GM18907 (cell line): ENCODE measurements around the gene PIGB.
"Not testable (repeated sequence)": the region's sequence is repeated elsewhere in the genome, so short reads cannot be mapped to it uniquely, and the experiment has no call there.

ENCODE experiments used
- ATAC-seq: cut with Tn5 transposase; IDR thresholded peaks from one replicate; pipeline ENCODE4 v1.9.1; 2021; ENCODE audit warnings: mild to moderate bottlenecking, moderate library complexity; ENCODE audit not compliant: unreplicated experiment

PIGB gene

DNA sequence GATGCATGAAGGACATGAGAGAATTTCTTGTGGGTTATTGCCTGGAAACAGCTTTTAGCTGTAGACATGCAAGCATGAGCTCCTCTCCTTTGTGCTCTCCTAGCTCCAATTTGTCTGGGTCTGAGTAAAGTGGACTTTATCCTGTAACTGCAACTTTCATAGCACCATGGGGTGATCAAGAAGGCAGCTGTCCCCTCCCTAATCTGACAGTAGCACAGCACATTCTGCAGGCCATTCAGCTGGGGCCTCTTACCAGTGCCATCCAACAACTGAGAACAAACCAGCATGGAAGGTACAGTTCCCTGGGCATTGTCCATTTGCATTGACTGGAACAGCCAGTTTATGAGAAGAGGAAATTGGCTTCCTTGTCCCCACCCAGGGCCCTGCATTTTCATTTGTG, 21.7 kb upstream of the PIGB start:
- no peak for ATAC-seq

DNA sequence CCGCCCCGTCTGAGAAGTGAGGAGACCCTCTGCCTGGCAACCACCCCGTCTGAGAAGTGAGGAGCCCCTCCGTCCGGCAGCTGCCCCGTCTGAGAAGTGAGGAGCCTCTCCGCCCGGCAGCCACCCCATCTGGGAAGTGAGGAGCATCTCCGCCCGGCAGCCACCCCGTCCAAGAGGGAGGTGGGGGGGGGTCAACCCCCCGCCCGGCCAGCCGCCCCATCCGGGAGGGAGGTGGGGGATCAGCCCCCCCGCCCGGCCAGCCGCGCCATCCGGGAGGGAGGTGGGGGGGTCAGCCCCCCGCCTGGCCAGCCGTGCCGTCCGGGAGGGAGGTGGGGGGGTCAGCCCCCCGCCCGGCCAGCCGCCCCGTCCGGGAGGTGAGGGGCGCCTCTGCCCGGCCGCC, 16.2 kb upstream of the PIGB start:
- ATAC-seq: not testable (repeated sequence)

DNA sequence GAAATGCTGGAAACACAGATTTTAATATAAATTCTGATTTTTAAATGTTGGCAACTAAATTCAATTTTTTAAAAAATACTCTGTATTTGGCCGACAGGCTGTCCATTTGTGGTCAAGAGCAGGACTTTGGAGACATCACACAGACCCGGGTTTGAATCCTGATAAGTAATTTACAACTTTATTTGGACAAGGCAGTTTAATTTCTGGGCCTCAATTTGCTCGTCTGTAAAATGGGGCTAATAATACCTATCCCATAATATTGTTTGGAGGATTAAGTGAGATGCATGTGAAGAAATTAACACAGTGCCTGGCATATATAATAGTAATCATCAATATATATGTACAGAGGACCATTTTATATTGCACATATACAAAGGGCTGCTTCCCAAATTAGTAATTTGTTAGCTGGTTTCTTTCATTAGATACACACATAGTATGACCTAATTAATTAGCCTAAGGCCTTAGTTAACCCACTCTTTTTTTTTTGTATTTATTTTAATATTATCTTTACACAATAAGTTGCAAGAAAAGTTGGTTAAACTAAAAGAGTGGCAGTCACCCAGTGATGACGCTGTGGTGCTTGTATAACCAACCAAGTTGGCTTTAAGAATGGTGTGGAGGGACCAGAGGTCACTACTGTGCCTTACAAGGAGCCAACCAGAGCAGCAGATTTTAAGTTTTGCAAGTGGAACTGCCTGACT, 665 bp downstream of the PIGB start:
- peak; percentile 39 for ATAC-seq

DNA sequence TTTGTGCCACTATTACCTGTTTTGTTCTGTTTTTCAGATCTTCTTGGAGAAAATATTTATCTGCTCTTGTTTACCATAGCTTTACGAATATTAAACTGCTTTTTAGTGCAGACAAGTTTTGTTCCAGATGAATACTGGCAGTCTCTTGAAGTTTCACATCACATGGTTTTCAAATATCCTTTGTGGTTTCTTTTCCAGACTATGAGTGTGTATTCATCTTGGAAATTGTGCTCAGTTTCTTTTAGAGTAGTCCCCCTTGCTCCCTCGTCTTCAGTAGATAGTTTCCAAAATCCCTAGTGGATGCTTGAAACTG, 1.2 kb downstream of the PIGB start:
- no peak for ATAC-seq

DNA sequence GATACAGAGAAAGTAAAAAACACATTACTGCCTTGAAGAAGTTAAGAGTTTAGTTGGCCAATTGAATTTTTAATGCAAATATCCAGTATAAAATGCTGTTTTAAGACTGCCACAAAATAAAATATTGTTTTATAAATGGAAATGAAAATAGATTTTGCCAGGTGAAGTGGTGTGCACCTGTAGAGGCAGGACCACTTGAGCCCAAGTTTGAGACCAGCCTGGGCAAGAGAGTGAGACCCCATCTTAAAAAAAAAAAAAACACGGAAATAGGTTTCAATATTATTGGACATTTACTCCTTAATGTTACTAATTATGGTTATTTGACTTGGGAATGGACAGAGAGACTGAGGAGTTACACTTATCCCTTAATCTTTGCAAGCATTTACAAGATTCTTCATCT, 1.9 kb downstream of the PIGB start:
- no peak for ATAC-seq

DNA sequence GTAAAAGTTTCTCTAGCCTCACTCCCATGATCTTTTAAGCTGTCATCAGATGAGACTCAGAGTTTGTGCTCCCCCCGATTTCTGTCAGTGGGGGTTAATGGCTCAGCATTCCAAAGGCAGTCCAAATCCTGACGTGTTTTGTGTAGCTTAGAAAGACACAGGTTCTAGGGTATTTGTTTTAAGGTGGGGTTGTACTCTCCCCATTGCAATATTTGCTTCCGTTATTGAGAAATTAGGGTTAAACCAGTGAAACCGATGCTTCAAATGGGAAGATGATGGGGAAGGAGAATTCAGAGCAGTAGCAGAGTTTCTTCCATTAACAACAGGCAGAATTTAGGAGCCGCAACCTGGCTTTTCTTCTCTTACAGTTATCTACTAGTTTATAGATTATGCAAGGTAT, 3.4 kb downstream of the PIGB start:
- ATAC-seq: no peak

DNA sequence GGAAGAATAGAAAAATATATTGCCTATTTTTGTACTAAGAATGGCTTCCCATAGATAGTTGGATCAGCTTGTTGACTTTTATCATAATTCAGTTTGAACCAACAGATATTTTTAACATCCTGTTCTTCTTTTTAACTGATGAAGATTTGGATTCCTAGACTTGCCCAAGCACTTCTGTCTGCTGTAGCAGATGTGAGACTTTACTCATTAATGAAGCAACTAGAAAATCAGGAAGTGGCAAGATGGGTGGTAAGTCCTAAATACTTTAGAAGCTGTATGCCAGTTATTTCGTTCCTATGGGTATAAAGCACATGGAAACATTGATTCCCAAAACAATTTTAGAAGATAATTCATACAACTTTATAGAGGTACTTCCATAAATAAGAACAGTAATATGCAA, 8.4 kb downstream of the PIGB start:
- no peak for ATAC-seq

DNA sequence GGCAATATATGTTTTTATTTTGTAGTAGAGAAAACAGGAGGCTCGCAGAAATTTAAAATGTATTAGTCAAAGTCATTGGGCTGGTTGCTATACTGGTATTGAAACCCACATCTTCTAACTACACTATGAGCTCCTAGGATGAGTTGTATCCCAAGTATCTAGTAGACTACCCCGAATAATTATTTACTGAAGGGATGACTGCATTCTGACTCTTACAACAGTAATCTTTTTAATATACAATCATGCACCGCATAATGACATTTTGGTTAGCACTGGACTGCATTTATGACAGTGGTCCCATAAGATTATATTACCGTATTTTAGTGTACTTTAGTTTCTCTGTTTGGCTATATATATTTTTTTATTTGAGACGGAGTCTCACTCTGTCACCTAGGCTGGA, 15.3 kb downstream of the PIGB start:
- ATAC-seq: no peak

DNA sequence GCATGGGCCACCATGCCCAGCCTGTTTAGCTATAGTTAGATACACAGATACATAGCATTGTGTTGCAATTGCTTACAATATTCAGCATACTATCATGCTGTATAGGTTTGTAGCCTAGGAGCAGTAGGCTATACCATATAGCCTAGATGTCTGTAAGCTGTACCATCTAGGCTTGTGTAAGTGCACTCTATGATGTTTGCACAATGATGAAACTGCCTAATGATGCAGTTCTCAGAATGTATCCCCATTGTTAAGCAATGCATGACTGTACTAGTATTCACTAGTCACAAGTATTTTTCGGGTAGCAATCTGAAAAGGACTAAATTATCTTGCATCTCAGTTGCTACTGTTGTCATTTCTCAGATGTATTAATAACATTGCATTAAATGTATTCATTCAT, 16.0 kb downstream of the PIGB start:
- no peak for ATAC-seq

DNA sequence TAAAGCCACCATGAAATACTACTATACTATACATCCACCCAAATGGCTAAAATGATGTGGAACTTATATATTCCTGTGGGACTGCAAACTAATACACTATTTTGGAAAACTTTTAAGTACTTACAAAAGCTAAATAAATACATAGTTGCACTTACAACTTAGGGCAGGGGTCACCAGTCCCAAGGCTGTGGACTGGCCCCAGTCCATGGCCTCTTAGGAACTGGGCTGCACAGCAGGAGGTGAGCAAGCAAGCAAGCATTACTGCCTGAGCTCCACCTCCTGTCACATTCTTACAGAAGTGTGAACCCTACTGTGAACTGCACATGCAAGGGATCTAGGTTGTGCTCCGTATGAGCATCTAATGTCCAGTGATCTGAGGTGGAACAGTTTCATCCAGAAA, 18.1 kb downstream of the PIGB start:
- ATAC-seq: no peak

DNA sequence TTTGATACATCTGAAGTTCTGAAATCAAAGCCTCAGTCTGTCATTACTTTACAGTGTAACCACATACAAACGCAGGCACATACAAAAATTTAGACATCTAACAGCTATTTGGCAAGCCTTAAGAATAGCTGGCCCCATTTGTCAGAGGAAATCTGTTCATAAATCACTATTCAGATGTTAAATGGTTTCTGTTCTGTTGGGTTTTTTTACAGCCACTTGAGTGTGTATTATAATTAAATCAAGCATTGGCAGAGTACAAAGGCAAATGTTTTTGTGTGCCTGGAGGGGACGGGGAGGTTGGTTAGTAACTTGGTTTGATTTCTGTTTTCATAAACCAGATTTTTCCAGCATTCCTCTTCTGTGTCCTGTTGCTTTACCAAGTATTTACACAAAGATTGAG, 24.1 kb downstream of the PIGB start:
- no peak for ATAC-seq

DNA sequence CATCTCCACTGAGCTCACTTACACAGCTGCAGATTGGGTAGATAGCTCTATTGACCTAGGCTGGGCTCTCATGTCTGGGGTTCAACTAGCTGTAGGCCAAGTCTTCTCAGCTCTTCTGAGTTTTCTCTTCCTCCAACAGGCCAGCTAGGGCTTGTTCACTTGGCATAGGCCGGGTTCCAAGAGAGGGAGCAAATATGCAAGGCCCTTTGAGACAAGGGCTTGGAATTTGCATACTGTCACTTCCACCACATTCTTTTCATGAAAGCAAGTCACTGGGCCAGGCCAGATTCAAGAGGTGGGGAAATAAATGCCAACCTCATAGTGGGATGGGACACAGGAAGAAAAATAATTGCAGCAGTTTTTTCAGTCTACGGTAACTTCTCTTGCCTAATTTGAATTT, 25.2 kb downstream of the PIGB start:
- ATAC-seq: no peak

DNA sequence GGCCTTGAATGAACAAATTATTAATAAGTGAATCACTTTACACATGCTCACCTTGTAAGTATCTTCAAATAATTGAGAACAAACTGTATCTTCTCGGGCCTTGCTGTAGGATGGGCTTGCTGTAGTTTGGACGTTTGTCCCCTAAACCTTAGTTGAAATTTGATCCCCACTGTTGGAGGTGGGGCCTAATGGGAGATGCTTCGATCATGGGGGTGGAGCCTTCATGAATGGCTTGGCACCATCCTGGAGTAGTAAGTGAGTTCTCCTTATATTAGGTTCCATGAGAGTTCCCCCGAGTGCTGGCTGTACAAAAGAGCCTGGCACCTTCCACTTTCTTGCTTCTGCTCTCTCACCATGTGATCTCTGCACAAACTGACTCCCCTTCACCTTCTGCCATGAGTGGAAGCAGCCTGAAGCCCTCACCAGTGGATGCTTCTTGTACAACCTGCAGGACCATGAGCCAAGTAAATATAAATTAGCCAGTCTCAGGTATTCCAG, 29.3 kb downstream of the PIGB start:
- no peak for ATAC-seq

DNA sequence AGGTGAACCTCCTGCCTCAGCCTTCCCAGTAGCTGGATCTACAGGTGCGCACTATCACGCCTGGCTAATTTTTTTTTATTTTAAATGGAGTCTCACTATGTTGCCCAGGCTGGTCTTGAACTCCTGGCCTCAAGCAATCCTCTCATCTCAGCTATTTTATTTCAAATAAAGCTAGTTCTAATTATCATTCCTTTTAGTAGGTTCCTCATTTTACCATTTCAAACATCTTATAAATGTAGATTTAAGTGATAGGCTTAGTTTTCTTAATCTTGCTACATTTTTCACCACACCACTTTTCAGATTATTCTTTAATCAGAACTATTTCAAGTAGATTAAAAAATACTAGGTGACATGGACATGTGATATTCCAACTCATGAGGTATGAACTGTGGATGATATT, 30.3 kb downstream of the PIGB start:
- no peak for ATAC-seq

DNA sequence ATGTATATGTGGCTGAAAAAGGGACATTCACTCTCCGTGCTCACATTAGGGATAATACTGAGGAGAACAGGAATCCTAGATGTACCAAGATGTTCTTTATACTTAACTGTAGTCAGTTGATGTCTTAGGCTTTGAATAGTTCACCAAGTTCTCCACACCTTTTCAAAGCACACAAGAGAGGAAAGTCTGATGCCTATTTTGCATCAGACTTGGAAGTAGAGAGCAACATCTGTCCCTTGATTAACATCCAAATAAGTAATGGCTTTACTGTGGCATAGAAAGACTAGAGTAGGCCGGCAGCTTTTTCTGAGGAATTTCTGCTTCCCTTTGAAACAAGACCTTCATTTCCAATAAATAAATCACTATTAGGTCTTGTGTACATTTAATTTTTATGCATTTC, 34.0 kb downstream of the PIGB start:
- ATAC-seq: no peak

DNA sequence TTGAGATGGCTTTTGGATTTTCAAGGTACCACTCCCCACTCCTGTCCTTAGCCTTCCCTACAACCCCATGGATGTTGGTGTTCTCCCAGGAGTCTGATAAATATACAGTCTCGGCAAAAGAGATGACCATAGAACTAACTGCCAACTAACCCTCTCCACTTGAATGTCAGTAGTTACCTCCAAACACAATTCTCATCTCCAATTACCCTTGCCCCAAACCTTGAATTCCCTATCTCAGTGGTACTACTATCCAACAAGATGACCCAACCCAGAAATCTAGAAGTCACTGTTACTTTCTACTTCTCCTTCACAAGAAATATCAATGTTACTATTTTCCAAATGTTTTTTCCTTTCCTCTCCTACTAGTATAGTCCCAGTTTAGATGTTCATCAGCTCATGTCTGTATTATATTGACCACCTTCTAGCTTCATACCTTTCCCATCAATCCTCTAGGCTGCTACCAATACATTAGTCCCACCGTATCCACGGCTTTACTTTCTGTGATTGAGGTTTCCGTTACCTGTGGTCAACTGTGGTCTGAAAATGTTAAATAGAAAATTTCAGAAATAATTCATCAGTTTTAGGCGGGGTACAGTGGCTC, 38.1 kb downstream of the PIGB start:
- ATAC-seq: no peak

DNA sequence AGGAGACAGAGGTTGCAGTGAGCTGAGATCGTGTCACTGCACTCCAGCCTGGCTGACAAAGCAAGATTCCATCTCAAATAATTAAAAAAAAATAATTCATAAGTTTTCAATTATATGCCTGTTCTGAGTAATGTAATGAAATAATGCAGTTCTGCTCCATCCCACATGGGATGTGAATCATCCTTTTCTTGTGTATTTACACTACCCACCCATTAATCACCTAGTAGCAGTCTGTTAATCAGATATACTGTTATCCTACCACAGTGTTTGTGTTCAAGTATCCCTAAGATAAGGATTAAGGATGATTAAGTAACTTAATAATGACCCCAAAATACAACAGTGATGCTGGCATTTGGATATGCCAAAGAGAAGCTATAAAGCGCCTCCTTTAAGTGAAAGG, 38.8 kb downstream of the PIGB start:
- ATAC-seq: no peak

DNA sequence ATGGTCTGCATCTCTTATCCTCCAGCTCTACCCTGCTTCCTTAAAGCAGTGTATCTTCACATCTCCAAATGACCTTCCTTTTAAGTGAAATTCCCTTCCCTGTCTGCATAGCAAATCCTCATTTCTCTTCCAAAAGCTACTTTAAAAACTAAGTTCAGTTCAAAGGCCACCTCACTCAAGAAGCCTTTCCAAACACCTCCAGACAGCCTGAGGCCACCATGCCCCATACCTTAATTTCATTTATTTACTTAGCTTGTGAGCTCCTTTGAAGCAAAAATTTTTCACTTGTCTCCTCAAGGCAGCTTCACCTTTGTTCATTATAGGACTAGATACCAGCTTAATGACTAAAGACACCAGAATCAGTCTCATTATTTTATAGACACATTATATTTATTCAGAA, 39.4 kb downstream of the PIGB start:
- no peak for ATAC-seq

DNA sequence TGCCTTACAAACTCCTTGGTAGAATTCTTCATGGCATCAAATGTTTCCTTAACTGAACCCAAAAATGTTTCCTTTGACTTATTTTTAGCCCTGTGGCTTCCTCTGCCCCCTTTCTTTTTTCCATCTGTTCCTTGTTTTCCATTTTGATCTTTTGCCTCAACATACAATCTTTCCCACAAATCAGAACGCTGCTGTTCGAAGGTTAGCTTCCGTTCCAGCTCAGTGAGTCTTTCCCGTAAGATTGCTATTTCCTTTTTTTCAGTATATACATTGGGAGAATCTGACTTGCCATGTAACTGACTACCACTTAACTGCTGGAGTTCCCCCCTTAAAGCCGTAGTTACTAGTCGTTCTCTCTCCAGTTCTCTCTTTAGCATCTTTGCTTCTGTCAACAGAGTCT, 41.2 kb downstream of the PIGB start:
- ATAC-seq: no peak

DNA sequence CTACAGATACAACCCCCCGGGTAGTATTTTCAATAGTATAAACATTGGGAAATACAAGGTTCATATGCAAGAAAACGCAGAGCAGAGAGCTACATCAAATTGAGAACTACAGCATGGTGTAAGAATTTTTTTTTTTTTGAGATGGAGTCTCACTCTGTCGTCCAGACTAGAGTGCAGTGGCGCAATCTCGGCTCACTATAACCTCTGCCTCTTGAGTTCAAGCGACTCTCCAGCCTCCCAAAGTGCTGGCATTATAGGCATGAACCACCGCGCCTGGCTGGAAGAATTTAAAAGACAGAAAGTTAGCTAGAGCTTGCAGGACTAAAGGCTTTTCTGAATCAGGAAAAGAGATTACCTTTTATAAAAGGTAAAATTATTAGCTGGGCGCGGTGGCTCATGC, 42.0 kb downstream of the PIGB start:
- ATAC-seq: no peak

DNA sequence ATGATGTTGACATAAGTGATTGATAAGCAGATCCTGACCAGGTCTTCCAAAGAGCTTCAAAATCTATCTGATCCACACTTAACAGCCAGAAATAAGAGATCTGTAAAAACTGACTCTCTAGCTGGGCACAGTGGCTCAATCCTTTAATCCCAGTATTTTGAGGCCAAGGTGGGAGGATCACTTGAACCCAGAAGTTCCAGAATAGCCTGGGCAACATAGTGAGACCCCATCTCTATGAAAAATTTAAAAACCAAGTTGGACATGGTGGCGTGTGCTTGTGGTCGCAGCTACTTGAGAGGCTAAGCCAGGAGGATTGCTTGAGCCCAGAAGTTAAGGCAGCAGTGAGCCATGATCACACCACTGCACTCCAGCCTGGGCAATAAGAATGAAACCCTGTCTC, 43.6 kb downstream of the PIGB start:
- ATAC-seq: no peak

DNA sequence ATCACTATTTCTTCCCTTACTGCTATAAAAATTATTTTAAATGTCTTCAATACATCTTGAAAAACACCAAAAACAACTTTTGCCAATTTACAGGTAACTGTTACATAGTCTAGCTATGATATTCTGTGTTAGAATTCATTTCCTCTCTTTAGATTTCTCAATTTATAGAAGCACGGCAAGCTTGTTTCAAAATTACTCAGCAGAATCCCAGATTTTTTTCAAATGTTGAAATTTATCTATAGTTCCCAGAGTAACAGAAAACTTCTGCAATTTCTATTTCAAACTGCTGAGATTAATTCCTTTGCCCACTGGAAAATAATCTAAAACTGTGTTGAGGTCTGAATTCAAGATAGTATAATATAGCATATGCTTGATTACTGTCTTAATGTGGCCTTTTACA, 48.0 kb downstream of the PIGB start:
- ATAC-seq: no peak
